RCC 7860 (cell line): ENCODE measurements around the gene IDUA.

Experiments used
- DNase-seq: peaks from one replicate; pipeline ENCODE4 v3.0.0-alpha.2; 2015; ENCODE audit warnings: low spot score
- FAIRE-seq: peaks from 2 replicates; lab custom pipeline; 2012; peaks lifted over from hg19 to GRCh38; lab: Jason Lieb, UNC

Gene IDUA

GRCh38 chr4:955931-956381 is 30.9 kb upstream of the IDUA start:
- FAIRE-seq (no peak), DNase-seq (no peak)

- no peak for DNase-seq
- FAIRE-seq, result no peak
Observed at GRCh38 chr4:956531-957230, 30.2 kb upstream of the IDUA start.

- DNase-seq (no peak), FAIRE-seq (no peak)
Observed at GRCh38 chr4:957231-957580, 29.6 kb upstream of the IDUA start.

DNA sequence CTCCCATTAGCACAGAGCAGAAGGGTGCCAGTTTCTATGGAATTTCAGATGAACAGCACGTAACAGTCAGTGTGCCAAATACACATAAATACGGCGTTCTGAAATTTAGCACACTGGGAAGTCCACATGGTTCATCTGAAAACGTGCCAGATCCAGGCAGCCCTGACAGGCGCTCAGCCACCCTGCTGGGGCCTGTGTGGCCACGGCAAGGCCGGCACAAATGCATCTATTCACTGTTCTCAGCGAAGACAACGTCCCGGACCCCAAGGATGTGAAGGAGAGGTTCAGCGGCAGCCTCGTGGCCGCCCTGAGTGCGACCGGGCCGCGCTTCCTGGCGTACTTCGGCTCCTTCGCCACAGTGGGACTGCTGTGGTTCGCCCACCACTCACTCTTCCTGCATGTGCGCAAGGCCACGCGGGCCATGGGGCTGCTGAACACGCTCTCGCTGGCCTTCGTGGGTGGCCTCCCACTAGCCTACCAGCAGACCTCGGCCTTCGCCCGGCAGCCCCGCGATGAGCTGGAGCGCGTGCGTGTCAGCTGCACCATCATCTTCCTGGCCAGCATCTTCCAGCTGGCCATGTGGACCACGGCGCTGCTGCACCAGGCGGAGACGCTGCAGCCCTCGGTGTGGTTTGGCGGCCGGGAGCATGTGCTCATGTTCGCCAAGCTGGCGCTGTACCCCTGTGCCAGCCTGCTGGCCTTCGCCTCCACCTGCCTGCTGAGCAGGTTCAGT is 29.1 kb upstream of the IDUA start:
- no peak for DNase-seq
- FAIRE-seq, result no peak

- DNase-seq, result no peak
- no peak for FAIRE-seq
Observed at GRCh38 chr4:958314-958665, 28.6 kb upstream of the IDUA start.

- no peak for FAIRE-seq
Observed at GRCh38 chr4:958696-959337, 28.0 kb upstream of the IDUA start.

GRCh38 chr4:959338-960139 is 27.3 kb upstream of the IDUA start:
- no peak for DNase-seq
- FAIRE-seq, result no peak

More at GRCh38 chr4:958696-959337, 28.0 kb upstream of the IDUA start:
- DNase-seq, result no peak

DNA sequence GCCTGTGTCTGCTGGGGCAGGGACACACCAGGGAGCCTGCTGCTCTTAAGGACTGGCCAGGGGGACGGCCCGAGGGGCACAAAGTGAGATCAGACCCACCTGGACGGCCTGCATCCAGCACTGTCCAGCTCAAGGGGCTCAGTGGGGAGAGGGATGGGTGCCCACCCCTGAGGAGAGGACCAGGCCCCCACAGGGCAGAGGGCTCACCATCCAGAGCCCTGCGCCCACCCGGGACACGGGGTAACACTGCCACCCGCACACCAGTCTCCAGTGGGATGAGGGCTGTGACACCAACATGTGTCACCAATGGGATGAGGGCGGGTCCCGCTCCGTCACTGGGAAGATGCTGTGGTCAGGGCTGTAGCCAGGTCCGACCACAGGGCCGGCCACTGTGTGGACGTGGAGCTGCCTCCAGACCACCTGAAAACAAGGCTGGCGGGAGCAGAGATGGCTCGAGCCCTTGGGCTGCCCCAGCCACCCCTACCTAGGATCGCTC is 26.7 kb upstream of the IDUA start:
- no peak for FAIRE-seq
- DNase-seq, result no peak

GRCh38 chr4:960636-961350 is 26.1 kb upstream of the IDUA start:
- FAIRE-seq, result no peak
- DNase-seq, result no peak

DNA sequence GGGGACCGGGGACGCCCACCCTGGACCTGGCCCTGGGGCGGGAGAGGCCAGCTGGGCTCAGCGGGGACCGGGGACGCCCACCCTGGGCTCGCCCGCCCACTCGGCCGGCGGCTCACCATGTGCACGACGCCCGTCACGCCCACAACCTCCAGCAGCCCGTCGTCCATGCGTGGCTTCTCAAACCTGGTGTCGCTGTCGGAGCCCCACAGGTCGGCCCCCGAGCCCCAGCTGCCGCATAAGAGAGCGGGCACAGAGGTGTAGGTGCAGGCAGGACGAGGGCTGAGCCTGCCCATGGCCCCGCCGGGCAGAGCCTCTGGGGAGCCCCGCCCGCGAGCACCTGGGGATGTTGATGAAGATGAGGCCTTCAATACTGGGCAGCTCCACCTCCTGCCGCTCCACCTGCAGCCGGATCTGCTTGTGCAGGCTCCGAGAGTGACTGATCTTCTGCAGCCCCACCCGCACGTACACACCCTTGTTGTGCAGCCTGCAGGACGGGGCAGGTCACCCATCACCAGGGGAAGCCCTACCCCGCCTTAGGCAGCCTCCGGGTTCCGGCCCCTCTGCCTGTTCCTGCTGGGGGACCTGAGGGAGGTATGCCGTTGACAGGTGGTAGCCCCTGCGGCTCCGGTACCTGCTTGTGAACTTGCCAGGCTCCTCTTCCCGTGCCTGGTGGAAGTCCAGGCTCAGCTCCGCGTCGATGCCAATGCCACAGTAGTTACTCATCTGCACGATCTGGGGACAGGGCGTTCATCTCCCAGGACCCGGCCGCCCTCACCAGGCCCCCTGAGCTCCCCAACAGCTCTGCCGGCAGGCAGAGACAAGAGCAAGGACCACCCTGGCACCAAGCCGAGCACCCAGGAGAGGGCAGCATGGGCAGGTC is 25.3 kb upstream of the IDUA start:
- no peak for DNase-seq
- FAIRE-seq, result no peak

DNA sequence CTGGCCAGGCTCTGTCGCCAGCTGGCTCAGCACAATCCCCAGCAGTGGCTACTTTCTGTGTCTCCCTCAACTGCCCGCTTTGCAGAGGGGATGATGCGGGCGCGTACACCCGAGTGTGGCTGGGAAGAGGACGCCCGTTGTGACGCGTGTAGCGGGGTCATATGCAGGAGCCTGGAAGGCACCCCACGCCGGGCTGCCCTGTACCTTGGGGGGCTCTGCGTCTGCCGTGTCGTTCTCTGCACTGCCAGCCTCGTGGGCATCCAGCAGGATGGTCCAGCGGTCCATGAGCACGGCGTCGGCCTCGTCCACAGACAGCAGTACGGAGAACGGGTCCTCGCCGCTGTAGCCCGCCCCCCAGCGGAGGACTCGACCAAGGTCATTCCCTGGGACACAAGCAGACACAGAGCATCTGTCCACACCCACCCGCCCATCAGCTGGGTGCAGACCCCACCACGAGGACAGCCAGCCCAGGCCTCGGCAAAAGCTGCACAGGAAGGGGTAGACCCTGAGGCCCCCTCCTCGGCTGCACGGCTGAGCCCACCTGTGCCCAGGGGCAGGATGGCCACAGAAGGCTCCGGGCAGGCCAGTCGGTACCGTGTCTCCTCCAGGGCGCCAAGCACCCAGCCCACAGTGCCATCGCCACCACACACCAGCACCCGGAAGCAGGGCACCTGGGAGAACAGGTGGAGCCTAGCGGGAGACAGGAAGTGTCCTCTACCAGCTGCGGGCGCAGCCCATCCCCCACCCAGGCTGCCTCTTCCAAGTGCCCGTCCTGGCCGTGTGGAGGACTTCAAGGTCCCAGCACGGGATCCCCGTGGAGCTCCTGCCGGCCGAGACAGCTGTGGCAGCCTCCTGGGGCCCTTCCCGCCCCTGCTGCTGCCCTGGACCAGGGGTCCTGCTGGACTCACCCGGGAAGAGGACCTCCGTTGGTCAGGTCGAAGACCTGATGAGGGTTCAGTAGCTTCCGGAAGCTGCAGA is 24.3 kb upstream of the IDUA start:
- FAIRE-seq, result no peak
- no peak for DNase-seq

DNA sequence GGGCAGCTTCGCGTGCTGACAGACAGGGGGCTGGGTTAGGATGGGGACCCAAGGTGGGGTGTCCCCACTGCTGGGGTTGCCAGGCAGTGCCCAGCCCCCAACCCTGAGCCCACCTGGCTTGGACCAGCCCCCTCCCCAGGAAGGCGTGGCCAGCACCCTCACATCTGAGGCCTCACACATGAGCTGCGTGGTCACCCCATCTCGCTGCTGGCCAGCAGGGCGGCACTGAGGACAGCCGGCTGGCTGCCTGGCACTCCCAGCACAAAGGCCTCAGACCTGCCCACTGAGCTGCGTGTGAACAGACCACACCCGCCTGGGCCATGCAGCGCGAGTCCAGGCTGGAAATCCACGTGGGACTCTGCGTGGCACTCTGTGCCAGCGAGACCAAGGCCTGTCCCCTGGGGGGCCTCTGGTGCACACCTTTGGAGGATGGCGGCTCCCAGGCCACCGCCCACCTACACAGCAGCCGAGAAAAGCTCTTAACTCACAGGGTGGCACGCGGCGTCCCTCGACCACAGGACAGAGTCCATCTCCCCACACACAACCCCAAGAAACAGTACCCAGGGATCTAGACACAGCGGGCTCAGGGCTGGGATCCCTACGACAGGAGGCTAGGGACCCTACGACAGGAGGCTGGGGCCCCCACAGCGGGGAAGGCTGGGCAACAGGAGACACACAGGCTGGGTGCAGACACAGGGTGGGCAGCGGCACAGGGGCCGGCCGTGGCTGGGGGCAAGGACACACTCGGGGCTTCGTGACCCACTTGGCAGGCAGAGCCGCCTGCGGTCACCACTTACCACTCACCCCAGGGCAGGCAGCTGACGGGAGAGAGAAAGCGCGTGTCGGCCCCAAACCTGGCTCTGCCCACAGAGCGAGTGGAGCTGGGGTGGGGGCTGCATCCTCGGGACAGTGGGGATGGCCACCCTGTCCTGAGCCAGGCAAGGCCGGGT is 23.3 kb upstream of the IDUA start:
- no peak for DNase-seq
- no peak for FAIRE-seq

- DNase-seq, result no peak
Observed at GRCh38 chr4:964346-965025, 22.4 kb upstream of the IDUA start.

GRCh38 chr4:965048-965765 is 21.6 kb upstream of the IDUA start:
- FAIRE-seq (no peak), DNase-seq (no peak)

More at GRCh38 chr4:964346-965025, 22.4 kb upstream of the IDUA start:
- no peak for FAIRE-seq

GRCh38 chr4:965766-966134 is 21.1 kb upstream of the IDUA start:
- FAIRE-seq, result no peak
- DNase-seq, result no peak
